ENCODE results near the gene TRIM44. TPM values are rescaled to one million over a fixed set of nuclear protein-coding genes. Genes with fewer than 3 reads are reported as not detected.

The TRIM44 gene
- total RNA-seq, 3 donors from 2014 or later, result 31.2 to 47.0 (median 33.1) TPM

DNA sequence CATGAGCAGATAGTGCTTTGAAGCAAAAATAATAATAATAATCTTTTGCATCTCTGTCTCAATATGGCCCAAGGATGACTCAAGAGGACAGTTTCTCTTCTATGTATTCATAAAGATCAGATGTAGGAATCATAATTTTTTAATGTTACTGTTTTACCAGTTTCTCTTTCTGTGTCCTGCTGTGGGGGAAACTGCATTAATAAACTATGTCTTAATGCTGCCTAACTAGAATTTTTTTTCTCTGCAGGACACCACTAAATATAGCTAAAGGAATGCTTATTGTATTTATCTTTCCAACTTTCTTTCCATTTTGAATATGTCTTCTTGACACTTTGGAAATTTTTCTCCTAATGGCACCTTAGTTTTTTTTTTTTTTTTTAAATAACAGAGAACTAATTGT is 37.8 kb upstream of the TRIM44 start:
- H3K9me3 ChIP-seq, result no peaks in the 10 kb centered on the region
- peaks cover 5 to 6% of the 10 kb centered on the region in 2 donors for H3K4me1 ChIP-seq
- no peaks in the 10 kb centered on the region for H3K27me3 ChIP-seq
- TF ChIP-seq POLR2AphosphoS5 (IDR thresholded peaks at IDR 0.05) (no peak), POLR2A (IDR thresholded peaks at IDR 0.05) (no peak)
- TF ChIP-seq, protein P1, sequence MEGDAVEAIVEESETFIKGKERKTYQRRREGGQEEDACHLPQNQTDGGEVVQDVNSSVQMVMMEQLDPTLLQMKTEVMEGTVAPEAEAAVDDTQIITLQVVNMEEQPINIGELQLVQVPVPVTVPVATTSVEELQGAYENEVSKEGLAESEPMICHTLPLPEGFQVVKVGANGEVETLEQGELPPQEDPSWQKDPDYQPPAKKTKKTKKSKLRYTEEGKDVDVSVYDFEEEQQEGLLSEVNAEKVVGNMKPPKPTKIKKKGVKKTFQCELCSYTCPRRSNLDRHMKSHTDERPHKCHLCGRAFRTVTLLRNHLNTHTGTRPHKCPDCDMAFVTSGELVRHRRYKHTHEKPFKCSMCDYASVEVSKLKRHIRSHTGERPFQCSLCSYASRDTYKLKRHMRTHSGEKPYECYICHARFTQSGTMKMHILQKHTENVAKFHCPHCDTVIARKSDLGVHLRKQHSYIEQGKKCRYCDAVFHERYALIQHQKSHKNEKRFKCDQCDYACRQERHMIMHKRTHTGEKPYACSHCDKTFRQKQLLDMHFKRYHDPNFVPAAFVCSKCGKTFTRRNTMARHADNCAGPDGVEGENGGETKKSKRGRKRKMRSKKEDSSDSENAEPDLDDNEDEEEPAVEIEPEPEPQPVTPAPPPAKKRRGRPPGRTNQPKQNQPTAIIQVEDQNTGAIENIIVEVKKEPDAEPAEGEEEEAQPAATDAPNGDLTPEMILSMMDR (IDR thresholded peaks at IDR 0.05), result no peak
- DNase-seq (ENCODE audit: low spot score in 2 of 2), result no peak
- H3K27ac ChIP-seq, result no peak overlapping the region
- no peaks in the 10 kb centered on the region for H3K36me3 ChIP-seq
- no peak overlapping the region for H3K4me3 ChIP-seq
- intact Hi-C loops (cut with DNase I; ENCODE audit: low total_unique reads), result no loop called here

DNA sequence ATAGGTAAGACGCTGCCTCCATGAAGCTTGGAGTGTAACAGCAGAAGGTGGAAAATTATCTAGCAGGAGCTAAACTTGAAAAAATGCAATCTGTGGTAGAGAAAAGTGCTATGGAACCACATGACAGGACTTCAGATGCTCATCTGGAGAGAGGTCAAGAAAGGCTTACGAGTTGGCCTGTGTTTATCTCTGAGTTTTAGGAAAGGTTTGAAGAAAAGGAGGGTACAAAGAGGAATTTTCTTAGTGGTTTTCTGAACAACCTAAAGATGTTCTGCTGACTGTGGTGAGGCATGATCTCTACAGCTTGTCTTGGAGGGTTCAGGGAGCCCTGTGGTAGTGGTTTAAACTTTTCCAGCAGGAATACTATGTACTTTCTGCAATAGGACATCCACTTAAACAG is 36.1 kb upstream of the TRIM44 start:
- intact Hi-C loops (cut with DNase I; ENCODE audit: low total_unique reads), result no loop called here
- Histone ChIP-seq H3K4me3 (no peak overlapping the region), H3K27me3 (no peaks in the 10 kb centered on the region), H3K27ac (no peak overlapping the region), H3K9me3 (no peaks in the 10 kb centered on the region), H3K4me1 (peaks cover 0 to 4% of the 10 kb centered on the region in 2 donors), H3K36me3 (no peaks in the 10 kb centered on the region)
- TF ChIP-seq, protein P1 (IDR thresholded peaks at IDR 0.05), result no peak
- no peak for TF ChIP-seq POLR2A (IDR thresholded peaks at IDR 0.05)
- no peak for TF ChIP-seq POLR2AphosphoS5 (IDR thresholded peaks at IDR 0.05)
- DNase-seq (ENCODE audit: low spot score in 2 of 2), result no peak

DNA sequence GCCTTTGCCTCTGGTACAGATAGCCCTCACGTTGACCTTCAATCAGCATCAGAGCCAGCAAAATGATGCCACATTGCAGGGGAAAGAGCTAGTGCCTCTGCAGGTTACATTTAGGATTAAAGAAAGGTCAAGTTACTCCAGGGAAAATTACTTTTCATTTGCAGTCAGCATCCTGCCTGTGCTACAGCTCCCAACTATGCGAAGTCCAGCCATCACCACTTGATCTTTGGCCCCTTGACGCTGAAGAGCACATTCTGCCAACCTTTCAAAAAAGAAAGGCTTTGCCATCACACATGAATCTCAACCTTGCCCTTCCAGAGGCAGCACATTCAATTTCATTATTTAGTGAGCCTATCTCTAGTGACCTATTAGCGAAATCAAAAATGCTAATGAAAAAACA is 33.1 kb upstream of the TRIM44 start:
- Histone ChIP-seq H3K36me3 (no peaks in the 10 kb centered on the region), H3K9me3 (no peaks in the 10 kb centered on the region), H3K27me3 (no peaks in the 10 kb centered on the region), H3K4me3 (no peak overlapping the region), H3K27ac (no peak overlapping the region), H3K4me1 (no peaks in the 10 kb centered on the region)
- no peak for DNase-seq (ENCODE audit: low spot score in 2 of 2)
- TF ChIP-seq, protein P1 (IDR thresholded peaks at IDR 0.05), result no peak
- TF ChIP-seq POLR2AphosphoS5 (IDR thresholded peaks at IDR 0.05), result no peak
- intact Hi-C loops (cut with DNase I; ENCODE audit: low total_unique reads), result no loop called here

DNA sequence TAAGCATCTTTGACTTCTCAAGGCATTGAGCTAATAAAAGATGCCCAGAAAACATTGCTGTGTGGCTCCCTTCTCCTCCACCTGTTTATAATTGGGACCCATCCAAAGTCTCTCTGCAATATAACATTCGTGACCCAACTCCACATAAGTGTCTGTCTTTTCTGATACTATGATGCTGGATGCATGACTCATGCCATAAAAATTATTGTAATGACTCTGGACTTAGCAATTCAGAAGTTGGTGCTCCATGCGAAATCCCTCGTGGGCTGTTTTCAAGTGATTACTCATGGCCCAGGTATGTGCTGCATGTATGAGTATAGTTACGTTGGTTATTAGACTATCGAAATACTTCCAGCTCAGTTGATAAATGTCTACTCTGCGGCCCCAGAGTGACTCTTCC is 32.7 kb upstream of the TRIM44 start:
- H3K36me3 ChIP-seq, result no peaks in the 10 kb centered on the region
- no peak for DNase-seq (ENCODE audit: low spot score in 2 of 2)
- no peak overlapping the region for H3K27ac ChIP-seq
- H3K9me3 ChIP-seq, result no peaks in the 10 kb centered on the region
- intact Hi-C loops (cut with DNase I; ENCODE audit: low total_unique reads), result no loop called here
- no peaks in the 10 kb centered on the region for H3K4me1 ChIP-seq
- H3K4me3 ChIP-seq, result no peak overlapping the region
- TF ChIP-seq POLR2AphosphoS5 (IDR thresholded peaks at IDR 0.05) (no peak), POLR2A (IDR thresholded peaks at IDR 0.05) (no peak)
- TF ChIP-seq, protein P1 (IDR thresholded peaks at IDR 0.05), result no peak
- no peaks in the 10 kb centered on the region for H3K27me3 ChIP-seq

DNA sequence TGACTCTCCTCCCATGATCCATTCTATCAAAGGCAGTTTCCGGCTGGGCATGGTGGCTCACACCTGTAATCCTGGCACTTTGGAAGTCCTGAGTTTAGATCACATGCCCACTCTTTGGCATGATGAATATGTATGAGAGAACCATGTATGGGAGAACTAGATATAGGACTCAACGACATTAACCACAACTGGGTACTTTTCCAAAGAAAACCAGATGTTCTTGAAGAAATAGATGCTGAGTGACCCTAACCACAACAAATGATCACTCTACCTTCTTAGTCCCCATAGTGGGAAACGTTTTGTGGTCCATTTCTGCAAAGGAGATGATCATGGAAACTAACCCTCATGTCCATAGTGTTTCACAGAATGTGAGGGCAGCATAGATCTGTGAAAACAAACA is 30.7 kb upstream of the TRIM44 start:
- no peak for DNase-seq (ENCODE audit: low spot score in 2 of 2)
- no peaks in the 10 kb centered on the region for H3K27me3 ChIP-seq
- no peak overlapping the region for H3K27ac ChIP-seq
- H3K36me3 ChIP-seq, result no peaks in the 10 kb centered on the region
- H3K9me3 ChIP-seq, result no peaks in the 10 kb centered on the region
- no peaks in the 10 kb centered on the region for H3K4me1 ChIP-seq
- intact Hi-C loops (cut with DNase I; ENCODE audit: low total_unique reads), result no loop called here
- TF ChIP-seq, protein P1 (IDR thresholded peaks at IDR 0.05), result no peak
- no peak for TF ChIP-seq POLR2AphosphoS5 (IDR thresholded peaks at IDR 0.05)
- no peak for TF ChIP-seq POLR2A (IDR thresholded peaks at IDR 0.05)
- no peak overlapping the region for H3K4me3 ChIP-seq

All from breast epithelium (tissue), 4 donors.